Endothelial cell of umbilical vein (primary cell): ENCODE results near the gene CUL7. TPM values are rescaled to one million over a fixed set of nuclear protein-coding genes. Genes with fewer than 3 reads are reported as not detected.

Experiments used
- BruUV-seq: library from RNA; stranded (reverse); fragments of 400-500 nt; replicated peaks from 2 replicates; lab custom pipeline; 2021; lab: Mats Ljungman, UMichigan
- CTCF ChIA-PET: fragments of 300-600, 350-600 bp; sonication (Branson Sonifier 250); formaldehyde crosslinking; loops from one replicate; lab custom pipeline; 2021; ENCODE audit warnings: antibody characterized with exemption, inconsistent platforms; lab: Charles Lee
- POLR2A ChIA-PET: fragments of 300-600, 350-600 bp; sonication (Branson Sonifier 250); formaldehyde crosslinking; loops from one replicate; lab custom pipeline; 2021; ENCODE audit warnings: antibody characterized with exemption, inconsistent platforms; lab: Charles Lee
- DNase-seq: peaks from one replicate; pipeline ENCODE4 v3.0.0-alpha.2; 2011; ENCODE audit warnings: low read depth, low spot score
- FAIRE-seq: peaks from 2 replicates; lab custom pipeline; 2011; peaks lifted over from hg19 to GRCh38; lab: Jason Lieb, UNC
- H2AFZ ChIP-seq: 2 replicates; pipeline ENCODE4 v1.6.0; 2012; ENCODE audit warnings: low read depth, low read length, control low read depth, inconsistent platforms
- H3K27ac ChIP-seq: 2 replicates; pipeline ENCODE4 v1.5.1; 2011; ENCODE audit warnings: low read depth, mild to moderate bottlenecking, control low read depth, low read length, moderate library complexity; ENCODE audit not compliant: insufficient read depth
- H3K27me3 ChIP-seq, 2 experiments: 2 replicates each; pipeline versions ENCODE4 v1.6.0 to v1.6.1; 2011; ENCODE audit warnings: low read length in 2 of 2, mixed read lengths in 1 of 2; ENCODE audit not compliant: control insufficient read depth in 2 of 2, insufficient read depth in 2 of 2
- H3K36me3 ChIP-seq, 2 experiments: 2 replicates in 1 of 2; 3 replicates in 1 of 2; pipeline ENCODE4 v1.5.1; 2011; ENCODE audit warnings: low read length in 2 of 2, mild to moderate bottlenecking in 1 of 2, moderate library complexity in 1 of 2; ENCODE audit not compliant: control insufficient read depth in 2 of 2, insufficient read depth in 2 of 2; ENCODE audit errors: extremely low read depth in 1 of 2
- H3K4me1 ChIP-seq: 3 replicates; pipeline ENCODE4 v1.5.1; 2011; ENCODE audit warnings: mild to moderate bottlenecking, low read length; ENCODE audit not compliant: control insufficient read depth, insufficient read depth; ENCODE audit errors: extremely low read depth
- H3K4me2 ChIP-seq: 2 replicates; pipeline ENCODE4 v1.6.1; 2011; ENCODE audit warnings: low read length, control low read depth, mixed read lengths; ENCODE audit not compliant: insufficient read depth
- H3K4me3 ChIP-seq, 3 experiments: fragments of 200-600 bp in 1 of 3; sonication (generic), shearing (Covaris generic) in 1 of 3; replicated peaks in 1 of 3; 2 replicates each; pipeline ENCODE4 v1.5.1; 2011 to 2016; ENCODE audit warnings: control low read depth in 3 of 3, low read length in 3 of 3, mild to moderate bottlenecking in 2 of 3, inconsistent platforms in 1 of 3, low read depth in 1 of 3, moderate library complexity in 1 of 3; ENCODE audit not compliant: insufficient read depth in 1 of 3
- H3K79me2 ChIP-seq: 2 replicates; pipeline ENCODE4 v1.6.0; 2012; ENCODE audit warnings: low read length, inconsistent platforms; ENCODE audit not compliant: control insufficient read depth, insufficient read depth
- H3K9ac ChIP-seq: replicated peaks from 2 replicates; pipeline ENCODE3; 2011; ENCODE audit warnings: low read length, control low read depth; ENCODE audit not compliant: insufficient read depth; ENCODE audit errors: extremely low read depth
- H3K9me1 ChIP-seq: replicated peaks from 3 replicates; pipeline ENCODE4 v1.6.0; 2011; ENCODE audit warnings: mild to moderate bottlenecking, low read length; ENCODE audit not compliant: control insufficient read depth, insufficient read depth; ENCODE audit errors: extremely low read depth
- H3K9me3 ChIP-seq: replicated peaks from 2 replicates; pipeline ENCODE4 v1.5.1; 2012; ENCODE audit warnings: low read length, inconsistent platforms; ENCODE audit not compliant: control insufficient read depth, insufficient read depth
- H4K20me1 ChIP-seq: replicated peaks from 2 replicates; pipeline ENCODE3; 2011; ENCODE audit warnings: mild to moderate bottlenecking, low read length; ENCODE audit not compliant: control insufficient read depth, insufficient read depth; ENCODE audit errors: extremely low read depth
- CTCF ChIP-seq, 2 donors: IDR thresholded peaks; 1 replicate in 1 of 2; 2 replicates in 1 of 2; pipeline ENCODE4 v1.5.1; 2011; ENCODE audit warnings: low read length in 2 of 2, mild to moderate bottlenecking in 2 of 2, moderate library complexity in 2 of 2, control low read depth in 1 of 2, inconsistent platforms in 1 of 2, low read depth in 1 of 2; ENCODE audit not compliant: insufficient read depth in 1 of 2; ENCODE audit errors: extremely low read depth in 1 of 2
- EZH2 ChIP-seq: IDR thresholded peaks from 2 replicates; pipeline ENCODE4 v1.6.1; 2012; ENCODE audit warnings: borderline replicate concordance, low read depth, mild to moderate bottlenecking, moderate library complexity, low read length, inconsistent platforms; ENCODE audit not compliant: severe bottlenecking
- FOS ChIP-seq: IDR thresholded peaks from 2 replicates; pipeline ENCODE4 v1.6.1; 2011; ENCODE audit warnings: mild to moderate bottlenecking, low read length, moderate library complexity, borderline replicate concordance; ENCODE audit not compliant: insufficient read depth
- GATA2 ChIP-seq: IDR thresholded peaks from 2 replicates; pipeline ENCODE4 v1.7.0; 2011; ENCODE audit warnings: low read depth, mild to moderate bottlenecking, moderate library complexity, mixed read lengths, low read length; ENCODE audit not compliant: insufficient read length, insufficient read depth
- JUN ChIP-seq: IDR thresholded peaks from 2 replicates; pipeline ENCODE4 v1.6.1; 2011; ENCODE audit warnings: borderline replicate concordance, low read depth; ENCODE audit not compliant: insufficient read length, insufficient read depth
- MAX ChIP-seq: IDR thresholded peaks from 2 replicates; pipeline ENCODE4 v1.6.1; 2011; ENCODE audit not compliant: insufficient read depth, insufficient read length
- MYC ChIP-seq: IDR thresholded peaks from one replicate; pipeline ENCODE4 v1.6.1; 2011; ENCODE audit warnings: mild to moderate bottlenecking, low read depth, low read length
- POLR2A ChIP-seq: IDR thresholded peaks from 2 replicates; pipeline ENCODE4 v1.6.1; 2012; ENCODE audit warnings: low read depth, mild to moderate bottlenecking, control low read depth, low read length
- POLR2AphosphoS5 ChIP-seq: IDR thresholded peaks from 2 replicates; pipeline ENCODE4 v1.6.1; 2012; ENCODE audit warnings: low read depth, mild to moderate bottlenecking, control low read depth, low read length, moderate library complexity; ENCODE audit not compliant: insufficient read depth
- dilution Hi-C: fragments of 300-500 bp; cut with MboI; formaldehyde crosslinking; loops from one replicate; pipeline ENCODE4 v1.15.0; 2019; ENCODE audit warnings: low sequenced_read_pairs; ENCODE audit not compliant: extremely low pct_ligation_motif_present
- intact Hi-C: fragments of 100-400 bp; cut with micrococcal nuclease; formaldehyde crosslinking; loops from one replicate; pipeline ENCODE4 v1.10.0; 2022
- polyA plus RNA-seq, 4 experiments: library from polyadenylated mRNA; depleted of rRNA in 3 of 4; stranded (reverse) in 3 of 4; unstranded in 1 of 4; fragments of >200 nt; gene quantifications; 2 replicates each; pipeline versions ENCODE4 v1.2.1 to v1.2.3, GENCODE V29; 2011 to 2012; ENCODE audit warnings: missing spikeins in 1 of 4
- total RNA-seq: library from RNA; stranded (reverse); gene quantifications from 2 replicates; pipeline ENCODE4 v1.2.3, GENCODE V29; 2021

CUL7 gene
- total and polyA plus RNA-seq, 2 donors (not counting 3 experiments of a cell fraction or from before 2014, with no cell fraction given), result 29.4 to 33.7 TPM

DNA sequence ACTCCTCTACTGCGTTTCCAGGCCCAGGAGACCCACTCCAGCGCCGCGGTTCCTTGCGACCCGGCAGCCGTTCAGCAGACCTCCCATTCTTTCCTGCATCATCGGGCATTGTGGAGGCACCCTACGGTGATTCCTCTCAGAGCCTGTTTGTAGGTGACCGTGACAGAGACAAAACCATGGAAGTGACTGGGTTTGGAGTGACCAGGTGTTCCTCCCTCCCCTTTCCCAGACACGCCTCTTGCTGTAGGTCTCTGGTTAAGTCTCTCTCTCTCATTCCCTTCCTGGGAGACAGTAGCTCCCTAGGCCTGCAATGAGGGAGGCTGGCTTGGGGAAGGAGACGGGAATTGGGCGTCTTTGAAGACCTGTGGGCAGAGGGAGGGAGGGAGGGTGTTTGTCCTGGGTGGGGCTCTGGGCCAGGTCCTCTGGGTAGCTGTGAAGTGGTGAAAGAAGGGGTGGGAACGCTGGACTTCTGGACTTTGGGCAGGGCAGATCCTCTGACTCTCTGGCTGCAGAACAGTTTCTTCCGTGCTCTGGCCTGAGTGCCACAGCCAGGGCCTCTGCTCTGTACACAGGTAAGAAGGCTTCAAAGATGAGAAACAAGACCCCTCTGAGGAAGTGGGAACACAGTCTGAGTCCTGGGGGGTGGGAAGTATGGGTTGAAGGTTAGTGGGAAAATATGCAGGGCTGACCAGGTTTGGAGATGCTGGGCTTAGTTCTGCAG lies 6.5 kb upstream of the CUL7 start:
- no peak for TF ChIP-seq MYC
- TF ChIP-seq CTCF (IDR thresholded peaks at IDR 0.05; ENCODE audit: extremely low read depth in 1 of 2, insufficient read depth in 1 of 2, low read depth in 1 of 2, low read length in 2 of 2), result no peak
- TF ChIP-seq POLR2A, result no peak
- no peak for TF ChIP-seq MAX
- TF ChIP-seq FOS, result no peak
- no peak for TF ChIP-seq JUN
- TF ChIP-seq EZH2, result no peak
- TF ChIP-seq POLR2AphosphoS5, result no peak
- no peak for TF ChIP-seq GATA2
- peak overlapping the region; percentile 91 for H3K27ac ChIP-seq
- no peaks in the 10 kb centered on the region for H4K20me1 ChIP-seq
- peaks cover 15% of the 10 kb centered on the region for H3K4me1 ChIP-seq
- H2AFZ ChIP-seq, result peak overlapping the region; percentile 94
- BruUV-seq, result no TSS peak
- peak overlapping the region; percentile 68 to 96 (median 94) for H3K4me3 ChIP-seq
- intact Hi-C loops (no loop called here), dilution Hi-C loops (no loop called here)
- H3K9me1 ChIP-seq, result no peaks in the 10 kb centered on the region
- no peaks in the 10 kb centered on the region for H3K36me3 ChIP-seq
- POLR2A ChIA-PET, result interaction anchor here (1.1 to 1.5 kb wide), 2 partner anchors 46 to 76 kb away, joined by 3 to 9 read pairs; partner anchors contain the start of genes KLHDC3, MEA1 and PPP2R5D
- peak overlapping the region; percentile 69 for H3K9ac ChIP-seq
- CTCF ChIA-PET, result interaction anchor here (0.6 to 1.8 kb wide), 6 partner anchors 17 to 110 kb away, joined by 3 to 8 read pairs (median 4); partner anchors contain the start of gene PEX6
- H3K9me3 ChIP-seq, result no peaks in the 10 kb centered on the region
- DNase-seq (no peak), FAIRE-seq (no peak)
- H3K79me2 ChIP-seq, result peaks cover 12% of the 10 kb centered on the region
- H3K4me2 ChIP-seq, result peak overlapping the region; percentile 92
- H3K27me3 ChIP-seq, result no peaks in the 10 kb centered on the region
